Measurements from ENCODE around the gene MRAP. TPM values are rescaled to one million over a fixed set of nuclear protein-coding genes. Genes with fewer than 3 reads are reported as not detected.
A peak's percentile ranks its signal among the peaks of the same experiment; 100 is the strongest.

The MRAP gene
- total and polyA plus RNA-seq, 12 donors: 13.4 to 769 (median 105) TPM

DNA sequence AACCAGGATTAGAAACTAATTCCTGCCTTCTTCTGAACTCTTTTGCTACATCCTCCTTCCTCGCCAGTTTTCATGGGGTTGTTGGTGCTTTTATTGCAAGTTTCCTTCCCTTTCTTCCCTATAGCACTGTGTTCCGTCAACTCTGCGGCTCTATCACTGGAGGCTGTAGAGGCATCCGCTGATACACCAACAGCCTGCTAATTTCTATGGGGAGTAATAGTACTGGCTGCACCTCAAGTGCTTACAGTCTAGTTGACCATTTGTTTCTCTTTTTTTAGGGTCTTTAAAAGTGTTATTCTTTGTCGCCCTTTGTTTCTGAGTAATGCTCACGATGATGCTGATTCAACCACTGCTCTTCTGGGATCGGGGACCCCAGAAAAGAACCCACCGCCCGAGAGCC lies 20.6 kb upstream of the MRAP start:
- peaks cover 10 to 18% of the 10 kb centered on the region in 2 donors for H3K4me1 ChIP-seq (replicated peaks in 1 of 2)
- no peaks in the 10 kb centered on the region for H3K27me3 ChIP-seq
- DNase-seq: no peak
- peaks cover 0 to 3% of the 10 kb centered on the region in 2 donors for H3K36me3 ChIP-seq (replicated peaks in 1 of 2)
- no peak overlapping the region for H3K27ac ChIP-seq
- intact Hi-C loops (cut with DNase I): no loop called here
- H3K4me3 ChIP-seq: peak overlapping the region in 2 of 4 donors; percentile 44 to 67
- H3K9me3 ChIP-seq (replicated peaks in 1 of 3): no peaks in the 10 kb centered on the region
- TF ChIP-seq POLR2A (IDR thresholded peaks at IDR 0.05): no peak
- TF ChIP-seq, protein P1, sequence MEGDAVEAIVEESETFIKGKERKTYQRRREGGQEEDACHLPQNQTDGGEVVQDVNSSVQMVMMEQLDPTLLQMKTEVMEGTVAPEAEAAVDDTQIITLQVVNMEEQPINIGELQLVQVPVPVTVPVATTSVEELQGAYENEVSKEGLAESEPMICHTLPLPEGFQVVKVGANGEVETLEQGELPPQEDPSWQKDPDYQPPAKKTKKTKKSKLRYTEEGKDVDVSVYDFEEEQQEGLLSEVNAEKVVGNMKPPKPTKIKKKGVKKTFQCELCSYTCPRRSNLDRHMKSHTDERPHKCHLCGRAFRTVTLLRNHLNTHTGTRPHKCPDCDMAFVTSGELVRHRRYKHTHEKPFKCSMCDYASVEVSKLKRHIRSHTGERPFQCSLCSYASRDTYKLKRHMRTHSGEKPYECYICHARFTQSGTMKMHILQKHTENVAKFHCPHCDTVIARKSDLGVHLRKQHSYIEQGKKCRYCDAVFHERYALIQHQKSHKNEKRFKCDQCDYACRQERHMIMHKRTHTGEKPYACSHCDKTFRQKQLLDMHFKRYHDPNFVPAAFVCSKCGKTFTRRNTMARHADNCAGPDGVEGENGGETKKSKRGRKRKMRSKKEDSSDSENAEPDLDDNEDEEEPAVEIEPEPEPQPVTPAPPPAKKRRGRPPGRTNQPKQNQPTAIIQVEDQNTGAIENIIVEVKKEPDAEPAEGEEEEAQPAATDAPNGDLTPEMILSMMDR (IDR thresholded peaks at IDR 0.05): no peak
- 2 to 8% (median 3%) methylated on average over 9 of the region's 9 CpGs for WGBS, 4 donors

DNA sequence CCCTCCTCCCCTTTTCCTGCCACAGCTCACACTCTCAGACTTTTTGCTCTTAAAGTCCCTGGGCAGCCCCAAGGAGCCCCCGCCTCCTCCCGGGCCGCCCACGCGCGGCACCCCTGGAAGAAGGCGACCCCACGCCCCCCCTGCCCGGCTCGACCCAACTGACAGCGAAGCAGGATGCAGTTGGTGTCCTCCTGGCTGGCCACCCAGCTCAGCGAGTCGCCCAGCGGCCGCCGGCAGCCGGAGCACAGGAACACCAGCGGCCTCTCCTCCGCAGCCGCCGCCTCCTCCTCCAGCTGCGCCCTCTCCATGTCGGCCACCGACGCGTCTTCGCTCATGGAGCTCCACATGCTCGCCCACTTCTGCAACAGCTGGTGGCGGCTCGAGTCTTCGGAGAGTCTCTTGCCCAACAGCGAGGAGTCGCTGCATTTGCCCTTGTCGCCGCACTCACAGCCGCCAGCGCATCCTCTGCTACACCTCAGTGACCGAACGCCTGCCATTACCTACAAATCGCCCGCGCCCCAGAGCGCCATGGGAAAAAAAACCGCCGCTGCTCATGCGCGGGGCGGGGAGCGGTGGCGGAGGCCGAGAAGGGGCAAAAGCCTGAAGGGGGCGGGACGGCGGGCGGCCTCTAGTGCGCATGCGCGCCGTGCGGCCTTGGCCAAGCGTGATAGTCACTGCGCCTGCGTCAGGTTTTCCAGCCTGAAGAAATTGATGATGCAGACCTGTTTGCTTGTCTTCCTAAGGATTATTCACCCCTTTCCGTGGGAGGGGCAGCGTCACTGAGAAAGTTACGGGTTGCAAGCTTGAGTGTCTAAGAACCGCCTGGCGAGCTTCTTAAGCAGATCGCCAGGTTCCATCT lies 19.9 kb upstream of the MRAP start, which contains the start of gene MIS18A:
Gene MIS18A (minus strand): TSS at position 532 of the 859 bp plus-strand sequence. CDS start 35 bp downstream, at position 497.
- intact Hi-C loops (cut with DNase I): no loop called here
- H3K4me3 ChIP-seq: peak within 1 kb of the TSS; percentile 44 to 71 (median 60)
- WGBS, 4 donors: 0 to 1% (median 1%) methylated on average over 19 to 69 of the region's 69 CpGs
- H3K9me3 ChIP-seq (replicated peaks in 1 of 3): no peaks in the 10 kb centered on the region
- TF ChIP-seq POLR2A (IDR thresholded peaks at IDR 0.05): peak in 1 of 2 donors; percentile 87
- TF ChIP-seq, protein P1 (IDR thresholded peaks at IDR 0.05): peak in 4 of 6 experiments; percentile 2 to 19 (median 10)
- peak within 1 kb of the TSS in 3 of 5 donors; percentile 54 to 77 (median 69) for H3K27ac ChIP-seq
- DNase-seq: peak; percentile 96 to 99 (median 97)
- H3K36me3 ChIP-seq (replicated peaks in 1 of 2): peaks cover 0 to 2% of the 10 kb centered on the region in 2 donors
- H3K27me3 ChIP-seq: no peaks in the 10 kb centered on the region
- H3K4me1 ChIP-seq (replicated peaks in 1 of 2): peaks cover 10 to 18% of the 10 kb centered on the region in 2 donors

DNA sequence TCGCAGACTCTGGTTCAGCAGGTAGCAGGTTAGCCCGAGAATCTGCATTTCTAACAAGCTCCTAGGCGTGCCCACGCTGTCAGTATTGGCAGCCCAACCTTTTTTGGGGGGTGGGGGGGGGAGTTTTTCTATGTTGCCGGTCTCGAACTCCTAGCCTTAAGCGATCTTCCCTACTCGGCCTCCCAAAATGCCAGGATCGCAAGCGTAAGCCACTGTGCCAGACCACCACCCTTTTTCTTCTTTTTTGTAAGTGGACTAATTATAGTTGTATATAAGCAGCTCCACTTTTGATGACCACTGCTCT lies 19.3 kb upstream of the MRAP start:
- Histone ChIP-seq H3K36me3 (replicated peaks in 1 of 2) (no peaks in the 10 kb centered on the region), H3K4me3 (peak overlapping the region in 3 of 4 donors; percentile 11 to 67 (median 44)), H3K4me1 (replicated peaks in 1 of 2) (peaks cover 10 to 18% of the 10 kb centered on the region in 2 donors), H3K27me3 (no peaks in the 10 kb centered on the region), H3K9me3 (replicated peaks in 1 of 3) (no peaks in the 10 kb centered on the region), H3K27ac (peak overlapping the region in 3 of 5 donors; percentile 54 to 77 (median 69))
- TF ChIP-seq, protein P1 (IDR thresholded peaks at IDR 0.05): no peak
- no peak for TF ChIP-seq POLR2A (IDR thresholded peaks at IDR 0.05)
- WGBS, 4 donors: 3 to 6% (median 5%) methylated on average over 8 to 10 of the region's 10 CpGs
- DNase-seq: no peak
- intact Hi-C loops (cut with DNase I): no loop called here

DNA sequence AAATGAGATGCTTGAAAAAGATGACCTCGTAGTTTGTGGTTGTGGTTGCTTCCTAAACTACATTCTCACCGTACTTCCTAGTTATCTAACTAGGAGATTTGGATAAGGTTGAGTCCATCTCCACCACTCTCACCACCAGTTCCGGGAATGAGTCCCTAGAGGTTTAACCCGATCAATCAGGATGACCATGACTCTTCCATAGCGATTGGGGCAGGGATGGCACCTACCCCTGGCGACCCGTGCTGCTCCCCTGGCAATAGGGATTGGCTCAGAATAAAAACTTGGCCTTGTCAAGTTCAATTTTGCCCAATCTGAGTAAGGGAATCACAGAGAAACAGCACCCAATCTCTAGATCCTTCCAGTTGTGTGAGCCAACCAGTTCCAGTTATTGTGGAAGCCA lies 17.1 kb upstream of the MRAP start:
- Histone ChIP-seq H3K27me3 (no peaks in the 10 kb centered on the region), H3K4me1 (replicated peaks in 1 of 2) (peaks cover 10 to 18% of the 10 kb centered on the region in 2 donors), H3K4me3 (no peak overlapping the region), H3K9me3 (replicated peaks in 1 of 3) (no peaks in the 10 kb centered on the region), H3K36me3 (replicated peaks in 1 of 2) (no peaks in the 10 kb centered on the region), H3K27ac (no peak overlapping the region)
- intact Hi-C loops (cut with DNase I): loop anchor here in 1 of 2 donors (10.0 kb wide), 1 partner anchor 103 kb away; no protein-coding TSS in a partner anchor
- WGBS, 4 donors: 88 to 93% (median 90%) methylated on average over 7 of the region's 7 CpGs
- no peak for DNase-seq
- TF ChIP-seq, protein P1 (IDR thresholded peaks at IDR 0.05): no peak
- no peak for TF ChIP-seq POLR2A (IDR thresholded peaks at IDR 0.05)

All from adrenal gland (tissue), 12 donors.